ENCODE results near the gene RAB22A. TPM values are rescaled to one million over a fixed set of nuclear protein-coding genes. Genes with fewer than 3 reads are reported as not detected.

RAB22A gene
- 17.7 and 18.9 TPM in 2 replicates for total RNA-seq (ENCODE audit: low replicate concordance)
- long read RNA-seq, full-length matches to known transcripts: 3 of 6 reads
- long read RNA-seq, partial matches to known transcripts: 0 of 6 reads
- long read RNA-seq, other reads (novel, unspliced or antisense): 3 of 6 reads

GRCh38 chr20:58309591-58310290 lies at the start of gene RAB22A:
Gene RAB22A, plus strand, starts transcription at chr20:58309715. Its CDS starts 262 bp downstream, at chr20:58309977.
- peaks cover 6% of the 10 kb centered on the region for H3K4me1 Mint-ChIP-seq (ENCODE audit: unreplicated experiment)
- no peaks in the 10 kb centered on the region for H3K9me3 Mint-ChIP-seq
- H3K36me3 Mint-ChIP-seq: peaks cover 17% of the 10 kb centered on the region
- peak within 1 kb of the TSS; percentile 95 for H3K4me3 Mint-ChIP-seq
- no peaks in the 10 kb centered on the region for H3K27me3 Mint-ChIP-seq
- peak within 1 kb of the TSS; percentile 85 for H3K27ac Mint-ChIP-seq
- no peak for TF ChIP-seq CTCF (conservative IDR thresholded peaks at IDR 0.05)
- DNase-seq (ENCODE audit: extremely low spot score, unreplicated experiment): peak; percentile 89

GRCh38 chr20:58260006-58260405 lies 49.5 kb upstream of the RAB22A start:
- Mint-ChIP-seq H3K27ac (no peak overlapping the region), H3K9me3 (no peaks in the 10 kb centered on the region), H3K27me3 (no peaks in the 10 kb centered on the region), H3K4me3 (no peak overlapping the region), H3K36me3 (no peaks in the 10 kb centered on the region), H3K4me1 (ENCODE audit: unreplicated experiment) (no peaks in the 10 kb centered on the region)
- DNase-seq (ENCODE audit: extremely low spot score, unreplicated experiment): no peak
- no peak for TF ChIP-seq CTCF (conservative IDR thresholded peaks at IDR 0.05)

GRCh38 chr20:58261660-58262059 lies 47.9 kb upstream of the RAB22A start:
- Mint-ChIP-seq H3K27me3 (no peaks in the 10 kb centered on the region), H3K4me3 (no peak overlapping the region), H3K36me3 (no peaks in the 10 kb centered on the region), H3K27ac (no peak overlapping the region), H3K4me1 (ENCODE audit: unreplicated experiment) (no peaks in the 10 kb centered on the region), H3K9me3 (no peaks in the 10 kb centered on the region)
- DNase-seq (ENCODE audit: extremely low spot score, unreplicated experiment): no peak
- no peak for TF ChIP-seq CTCF (conservative IDR thresholded peaks at IDR 0.05)

GRCh38 chr20:58264271-58264670 lies 45.2 kb upstream of the RAB22A start:
- Mint-ChIP-seq H3K27me3 (no peaks in the 10 kb centered on the region), H3K9me3 (no peaks in the 10 kb centered on the region), H3K36me3 (peaks cover 10% of the 10 kb centered on the region), H3K4me3 (no peak overlapping the region), H3K4me1 (ENCODE audit: unreplicated experiment) (peaks cover 11% of the 10 kb centered on the region), H3K27ac (no peak overlapping the region)
- TF ChIP-seq CTCF (conservative IDR thresholded peaks at IDR 0.05): no peak
- no peak for DNase-seq (ENCODE audit: extremely low spot score, unreplicated experiment)

GRCh38 chr20:58267389-58268215 lies 41.9 kb upstream of the RAB22A start:
- H3K27ac Mint-ChIP-seq: no peak overlapping the region
- peaks cover 17% of the 10 kb centered on the region for H3K36me3 Mint-ChIP-seq

More at GRCh38 chr20:58267389-58268215, 41.9 kb upstream of the RAB22A start:
- Mint-ChIP-seq H3K4me3 (no peak overlapping the region), H3K9me3 (no peaks in the 10 kb centered on the region), H3K4me1 (ENCODE audit: unreplicated experiment) (peaks cover 12% of the 10 kb centered on the region), H3K27me3 (no peaks in the 10 kb centered on the region)
- DNase-seq (ENCODE audit: extremely low spot score, unreplicated experiment): no peak
- TF ChIP-seq CTCF (conservative IDR thresholded peaks at IDR 0.05): no peak
